ENCODE results near the gene RARRES2. TPM values are rescaled to one million over a fixed set of nuclear protein-coding genes. Genes with fewer than 3 reads are reported as not detected.
"Not testable (repeated sequence)": the region's sequence is repeated elsewhere in the genome, so short reads cannot be mapped to it uniquely, and the experiment has no call there.

RARRES2 gene
- polyA plus RNA-seq, 4 donors, result 46.9 to 241 (median 58.2) TPM

DNA sequence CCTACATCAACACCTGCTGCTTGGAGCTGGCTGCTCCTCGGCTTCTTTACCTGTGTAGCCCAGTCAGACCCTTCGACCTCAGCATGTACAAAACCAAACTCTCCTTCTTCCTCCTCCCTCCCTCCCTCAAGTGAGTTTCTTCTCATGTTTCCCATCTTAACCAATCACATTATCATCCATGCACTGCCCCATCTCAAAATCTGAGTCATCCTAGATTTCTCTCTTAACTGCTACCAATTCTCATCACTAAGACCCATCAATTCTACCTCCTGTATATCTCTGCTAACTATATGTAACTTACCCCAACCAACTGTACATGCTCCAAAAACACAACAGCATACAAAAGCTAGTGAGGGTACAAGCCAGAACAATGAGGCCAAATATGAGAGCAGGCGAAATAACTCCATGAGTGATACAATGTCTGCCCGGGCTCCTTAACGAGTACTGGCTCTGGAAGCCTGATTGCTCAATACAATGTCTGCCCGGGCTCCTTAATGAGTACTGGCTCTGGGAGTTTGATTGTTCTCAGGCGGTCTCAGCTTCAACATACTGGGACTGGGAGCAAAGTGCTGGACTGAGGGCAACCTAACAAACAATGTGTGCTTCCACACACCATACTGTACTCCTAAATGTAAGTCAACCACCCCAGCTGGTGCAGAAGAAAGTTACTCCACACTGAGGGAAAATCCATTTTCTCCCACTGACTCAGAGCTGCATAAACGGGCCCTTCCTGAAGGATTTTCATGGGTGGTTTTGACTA is 36.8 kb downstream of the RARRES2 start:
- DNase-seq (ENCODE audit: low read depth in 4 of 4, low spot score in 3 of 4), result not testable (repeated sequence)

DNA sequence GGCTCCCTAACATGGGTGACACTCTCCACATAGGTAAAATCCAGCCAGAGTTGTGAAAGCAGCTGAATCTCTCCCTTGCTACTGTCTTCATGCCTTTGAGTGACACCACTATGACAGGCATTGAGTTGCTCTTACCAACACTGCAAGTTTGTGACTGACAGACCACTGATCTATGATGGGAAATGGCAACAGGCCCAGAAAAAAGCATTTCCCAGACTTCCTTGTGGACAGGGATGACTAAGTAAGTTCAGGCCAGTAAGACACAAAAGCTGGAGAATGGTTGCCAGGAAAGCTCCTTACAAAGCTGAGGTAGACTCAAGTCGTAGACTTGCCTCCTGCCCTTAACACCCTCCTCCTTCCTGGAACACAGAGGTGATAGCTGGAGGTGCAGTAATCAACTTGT is 38.5 kb downstream of the RARRES2 start:
- not testable (repeated sequence) for DNase-seq (ENCODE audit: low read depth in 4 of 4, low spot score in 3 of 4)

DNA sequence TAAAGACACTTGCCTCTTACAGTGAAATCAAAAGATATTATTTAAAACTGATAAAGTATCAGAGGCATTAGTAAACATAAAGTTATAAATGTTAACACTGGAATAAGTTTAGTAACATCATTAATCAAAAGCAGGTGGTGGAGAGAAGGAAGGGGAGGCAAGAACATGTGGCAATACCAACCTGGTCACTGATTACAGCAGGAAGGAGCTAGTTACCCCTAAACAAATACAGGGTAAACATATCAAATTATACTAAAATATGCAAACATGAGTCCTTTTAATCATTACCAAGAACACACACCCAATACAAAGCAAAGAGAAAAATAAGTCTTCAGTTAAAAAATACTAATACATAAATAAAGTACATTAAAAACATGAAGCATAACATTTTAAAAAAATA is 43.5 kb downstream of the RARRES2 start:
- DNase-seq (ENCODE audit: low read depth in 4 of 4, low spot score in 3 of 4), result not testable (repeated sequence)

DNA sequence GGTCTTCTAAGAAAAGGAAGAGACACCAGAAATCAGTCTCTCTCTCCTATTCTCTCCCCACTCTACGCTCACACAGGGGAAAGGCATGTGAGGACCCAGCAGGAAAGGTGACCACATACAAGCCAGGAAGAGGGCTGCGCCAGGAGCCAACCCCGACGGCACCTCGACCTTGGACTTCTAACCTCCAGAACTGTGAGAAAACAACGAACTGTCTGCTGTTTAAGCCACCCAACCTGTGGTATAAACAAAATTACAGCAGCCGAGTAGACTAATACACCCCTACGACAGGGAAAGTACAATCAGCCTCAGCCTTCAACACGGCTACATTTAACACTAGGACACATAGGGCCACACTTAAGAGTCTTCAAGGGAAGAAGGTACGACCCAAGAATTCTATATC is 44.6 kb downstream of the RARRES2 start:
- not testable (repeated sequence) for DNase-seq (ENCODE audit: low read depth in 4 of 4, low spot score in 3 of 4)

DNA sequence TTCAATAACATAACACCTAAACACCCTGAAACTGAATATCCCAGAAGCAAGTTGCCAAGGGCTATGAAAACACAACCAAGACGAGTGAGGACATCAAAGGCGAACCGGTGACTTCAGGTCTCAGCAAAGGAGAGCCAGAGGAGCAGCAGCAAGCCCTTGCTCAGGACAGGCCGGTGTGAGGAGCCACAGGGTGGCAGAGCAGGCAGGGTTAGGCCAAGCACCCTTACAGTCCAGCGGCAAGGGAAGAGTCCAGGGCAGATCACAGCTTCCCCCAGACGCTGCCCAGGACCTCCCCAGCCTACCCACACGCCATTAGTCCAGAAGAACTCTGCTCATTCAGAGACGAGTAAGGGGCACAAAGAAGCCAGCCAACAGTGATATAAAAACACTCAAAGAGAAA is 45.8 kb downstream of the RARRES2 start:
- not testable (repeated sequence) for DNase-seq (ENCODE audit: low read depth in 4 of 4, low spot score in 3 of 4)

DNA sequence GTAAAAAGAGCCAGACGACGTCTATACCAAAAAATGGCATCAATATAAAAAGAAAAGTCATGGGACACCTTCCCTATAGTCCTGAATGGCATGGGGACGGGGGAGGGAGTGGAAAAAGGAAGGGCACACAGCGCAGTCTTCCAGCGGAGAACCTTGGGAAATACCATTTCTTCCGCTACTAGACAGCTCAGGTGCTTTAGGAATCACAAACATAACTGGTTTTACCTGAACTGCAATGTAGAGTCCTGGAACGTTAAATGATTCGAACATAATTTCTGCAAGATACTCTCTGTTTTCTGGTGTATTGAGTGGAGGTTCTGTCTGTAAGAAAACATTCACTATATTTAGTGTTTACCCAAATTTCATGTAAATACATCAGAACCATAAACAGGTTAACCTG is 46.4 kb downstream of the RARRES2 start:
- DNase-seq (ENCODE audit: low read depth in 4 of 4, low spot score in 3 of 4), result not testable (repeated sequence)

DNA sequence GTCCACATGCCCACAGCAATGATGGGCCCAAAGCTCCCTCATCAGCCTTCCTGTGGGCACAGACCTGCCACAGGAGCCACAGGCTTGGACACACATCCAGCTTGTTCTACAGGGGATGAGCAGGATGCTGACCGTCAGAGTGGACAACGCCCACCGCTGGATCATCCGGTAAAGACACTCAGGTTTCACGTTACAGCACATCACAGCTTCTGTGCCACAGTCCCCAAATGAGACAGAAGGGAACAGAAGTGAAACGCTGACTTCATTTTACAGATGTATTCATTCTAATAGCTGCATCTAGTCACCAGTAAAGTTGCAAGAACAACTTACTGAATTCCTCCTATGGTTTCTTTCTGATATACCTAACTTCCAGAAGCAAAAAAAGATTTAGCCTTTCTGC is 51.1 kb downstream of the RARRES2 start:
- not testable (repeated sequence) for DNase-seq (ENCODE audit: low read depth in 4 of 4, low spot score in 3 of 4)

DNA sequence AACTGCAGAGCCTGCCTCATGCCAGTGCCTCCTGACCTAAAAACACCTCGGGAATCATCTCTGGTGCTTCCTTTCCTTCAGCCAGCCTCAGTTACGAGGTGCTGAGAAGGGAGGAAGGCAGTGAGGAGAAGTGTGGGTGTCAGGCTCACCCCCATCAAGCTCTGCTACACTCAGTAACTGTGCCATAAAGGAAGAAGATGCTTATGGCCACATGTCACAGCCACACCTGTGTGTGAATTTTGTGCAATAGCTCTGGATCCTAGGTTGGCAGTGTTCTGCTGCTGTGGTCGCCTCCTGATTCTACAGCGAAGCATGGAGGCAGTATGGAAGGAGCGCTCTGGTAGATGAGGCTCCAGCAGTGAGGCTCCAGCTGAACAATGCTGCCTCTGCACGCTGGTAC is 52.6 kb downstream of the RARRES2 start:
- DNase-seq (ENCODE audit: low read depth in 4 of 4, low spot score in 3 of 4), result not testable (repeated sequence)

Other genes starting within 250 kb of the RARRES2 start
- gene LRRC61, start 18.3 kb downstream of the RARRES2 start, polyA plus RNA-seq (ENCODE audit: insufficient read length in 4 of 4), result 10 to 100 TPM; 13.0 to 30.0 (median 22.4) TPM
- gene ACTR3C, start 18.1 kb downstream of the RARRES2 start, polyA plus RNA-seq (ENCODE audit: insufficient read length in 4 of 4), result 1 to 10 TPM; 4.0 to 9.2 (median 6.7) TPM
- 100 to 1,000 TPM in 1 of 4 donors, 10 to 100 TPM in 3; 51.4 to 112 (median 83.8) TPM for gene REPIN1, start 27.2 kb upstream of the RARRES2 start, polyA plus RNA-seq (ENCODE audit: insufficient read length in 4 of 4)
- 1 to 10 TPM; 3.8 to 9.4 (median 4.4) TPM for gene ZNF775, start 37.7 kb upstream of the RARRES2 start, polyA plus RNA-seq (ENCODE audit: insufficient read length in 4 of 4)
- 1 to 10 TPM; 4.1 to 9.5 (median 8.5) TPM for gene GIMAP8, start 109.0 kb upstream of the RARRES2 start, polyA plus RNA-seq (ENCODE audit: insufficient read length in 4 of 4)
- 10 to 100 TPM in 3 of 4 donors, 1 to 10 TPM in 1; 7.6 to 17.5 (median 12.2) TPM for gene GIMAP7, start 173.2 kb upstream of the RARRES2 start, polyA plus RNA-seq (ENCODE audit: insufficient read length in 4 of 4)
- 10 to 100 TPM; 14.9 to 26.2 (median 21.7) TPM for gene GIMAP4, start 225.8 kb upstream of the RARRES2 start, polyA plus RNA-seq (ENCODE audit: insufficient read length in 4 of 4)

Measured in left renal pelvis (tissue), 4 donors.